BJ (cell line): Measurements from ENCODE around the gene PDCD5. TPM values are rescaled to one million over a fixed set of nuclear protein-coding genes. Genes with fewer than 3 reads are reported as not detected.

Experiments used
- CTCF ChIA-PET: fragments of 350-600 bp; formaldehyde crosslinking; extraction: SDS; loops from one replicate; lab custom pipeline; 2021; ENCODE audit warnings: antibody characterized with exemption, inconsistent platforms; lab: Yijun Ruan, JAX
- POLR2A ChIA-PET: fragments of 300-600 bp; sonication (Branson Sonifier 250); formaldehyde crosslinking; extraction: SDS; loops from one replicate; lab custom pipeline; 2021; ENCODE audit warnings: antibody characterized with exemption; lab: Charles Lee
- DNase-seq: peaks from one replicate; pipeline ENCODE4 v3.0.0-alpha.2; 2011; ENCODE audit warnings: low read depth
- H3K27me3 ChIP-seq: 2 replicates; pipeline ENCODE4 v1.6.0; 2011; ENCODE audit warnings: low read length; ENCODE audit not compliant: control insufficient read depth, insufficient read depth
- H3K36me3 ChIP-seq: 2 replicates; pipeline ENCODE4 v1.5.1; 2011; ENCODE audit warnings: low read length; ENCODE audit not compliant: control insufficient read depth, insufficient read depth
- H3K4me3 ChIP-seq: 2 replicates; pipeline ENCODE4 v1.5.1; 2011; ENCODE audit warnings: low read depth, mild to moderate bottlenecking, control low read depth, low read length
- polyA plus RNA-seq: library from polyadenylated mRNA; depleted of rRNA; stranded (reverse); fragments of >200 nt; gene quantifications from 2 replicates; pipeline ENCODE4 v1.2.3, GENCODE V29; 2011; rRNA removed
- small RNA-seq: library from RNA; depleted of rRNA; stranded (forward); fragments of <200 nt; gene quantifications from one replicate; pipeline ENCODE3, GENCODE V24; 2012; ENCODE audit warnings: low replicate concordance, low read depth; ENCODE audit not compliant: insufficient read length
- TF ChIP-seq, protein P1 (sequence below): IDR thresholded peaks from 2 replicates; pipeline ENCODE4 v1.5.1; 2011; ENCODE audit warnings: low read depth, mild to moderate bottlenecking, control low read depth, inconsistent platforms, low read length, moderate library complexity; ENCODE audit not compliant: insufficient read depth

Gene PDCD5
- polyA plus RNA-seq, 1 experiment, result 66.9 TPM

DNA sequence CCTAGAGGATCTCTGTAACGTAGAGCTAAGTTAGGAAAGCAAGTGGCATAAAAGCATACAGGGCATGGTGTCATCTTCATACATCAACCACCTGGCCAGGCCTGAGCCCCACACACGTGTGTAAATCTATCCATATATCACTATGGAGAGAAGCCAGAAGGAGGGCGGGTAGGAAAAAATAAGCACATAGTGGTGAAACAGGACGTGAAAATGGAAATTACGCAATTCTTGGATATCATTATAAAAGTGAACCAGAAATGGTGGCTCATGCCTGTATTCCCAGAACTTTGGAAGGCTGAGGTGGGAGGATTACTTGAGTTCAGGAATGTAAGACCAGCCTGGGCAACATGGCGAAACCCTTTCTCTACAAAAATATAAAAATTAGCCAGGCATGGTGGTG, 43.4 kb downstream of the PDCD5 start:
- Histone ChIP-seq H3K36me3 (peaks cover 28% of the 10 kb centered on the region), H3K27me3 (no peaks in the 10 kb centered on the region), H3K4me3 (no peak overlapping the region)
- TF ChIP-seq, protein P1, sequence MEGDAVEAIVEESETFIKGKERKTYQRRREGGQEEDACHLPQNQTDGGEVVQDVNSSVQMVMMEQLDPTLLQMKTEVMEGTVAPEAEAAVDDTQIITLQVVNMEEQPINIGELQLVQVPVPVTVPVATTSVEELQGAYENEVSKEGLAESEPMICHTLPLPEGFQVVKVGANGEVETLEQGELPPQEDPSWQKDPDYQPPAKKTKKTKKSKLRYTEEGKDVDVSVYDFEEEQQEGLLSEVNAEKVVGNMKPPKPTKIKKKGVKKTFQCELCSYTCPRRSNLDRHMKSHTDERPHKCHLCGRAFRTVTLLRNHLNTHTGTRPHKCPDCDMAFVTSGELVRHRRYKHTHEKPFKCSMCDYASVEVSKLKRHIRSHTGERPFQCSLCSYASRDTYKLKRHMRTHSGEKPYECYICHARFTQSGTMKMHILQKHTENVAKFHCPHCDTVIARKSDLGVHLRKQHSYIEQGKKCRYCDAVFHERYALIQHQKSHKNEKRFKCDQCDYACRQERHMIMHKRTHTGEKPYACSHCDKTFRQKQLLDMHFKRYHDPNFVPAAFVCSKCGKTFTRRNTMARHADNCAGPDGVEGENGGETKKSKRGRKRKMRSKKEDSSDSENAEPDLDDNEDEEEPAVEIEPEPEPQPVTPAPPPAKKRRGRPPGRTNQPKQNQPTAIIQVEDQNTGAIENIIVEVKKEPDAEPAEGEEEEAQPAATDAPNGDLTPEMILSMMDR, result no peak
- POLR2A ChIA-PET, result no interaction called here
- CTCF ChIA-PET, result no interaction called here
- DNase-seq, result no peak

DNA sequence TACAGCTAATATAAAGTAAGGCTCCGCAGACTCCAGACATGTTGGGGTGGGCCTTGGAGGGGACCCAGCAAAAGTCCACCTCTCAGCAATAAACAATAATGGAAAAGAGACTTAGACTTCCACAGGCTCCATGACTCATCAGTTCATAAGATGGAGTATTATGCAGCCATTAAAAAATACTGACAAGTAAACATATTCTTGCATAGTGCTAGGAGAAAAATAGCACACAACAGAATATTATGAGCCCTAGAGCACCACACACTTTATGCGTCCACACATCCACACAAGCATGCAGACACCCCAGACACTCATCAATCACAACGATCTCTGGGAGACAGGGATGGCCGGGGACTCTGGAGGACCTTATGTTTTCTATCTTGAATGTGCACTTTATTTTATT, 46.0 kb downstream of the PDCD5 start:
- no peaks in the 10 kb centered on the region for H3K27me3 ChIP-seq
- peaks cover 33% of the 10 kb centered on the region for H3K36me3 ChIP-seq
- H3K4me3 ChIP-seq, result no peak overlapping the region
- POLR2A ChIA-PET, result no interaction called here
- CTCF ChIA-PET, result no interaction called here
- no peak for DNase-seq
- TF ChIP-seq, protein P1, result no peak

DNA sequence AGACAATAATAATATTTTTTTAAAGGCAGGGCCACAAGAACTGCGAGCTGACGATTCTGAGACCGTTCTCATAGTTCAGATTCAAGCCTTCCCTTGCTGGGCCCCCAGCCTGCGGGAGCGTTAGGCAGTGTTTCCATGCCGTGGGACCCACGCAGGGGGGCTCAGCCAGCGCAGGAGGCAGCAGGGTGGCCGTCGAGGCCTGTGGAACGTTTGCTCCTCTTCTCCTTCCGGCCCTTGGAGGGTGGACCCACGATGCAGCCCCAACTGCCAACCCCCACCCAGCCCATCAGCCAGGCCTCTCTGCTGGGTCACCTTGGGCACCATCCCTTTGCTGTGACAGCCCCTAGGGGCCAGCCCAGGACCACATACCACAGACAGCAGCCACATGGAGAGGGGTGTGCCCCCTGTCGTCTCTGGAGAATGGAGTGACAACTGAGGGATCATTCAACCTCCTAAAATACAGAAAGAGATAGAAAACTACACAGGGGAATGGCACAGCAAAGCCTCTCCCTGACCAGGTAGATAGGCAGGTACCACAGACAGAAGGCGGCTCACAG, 46.8 kb downstream of the PDCD5 start:
- Histone ChIP-seq H3K27me3 (no peaks in the 10 kb centered on the region), H3K36me3 (peaks cover 29% of the 10 kb centered on the region), H3K4me3 (no peak overlapping the region)
- CTCF ChIA-PET, result no interaction called here
- POLR2A ChIA-PET, result no interaction called here
- TF ChIP-seq, protein P1, result no peak
- no peak for DNase-seq

DNA sequence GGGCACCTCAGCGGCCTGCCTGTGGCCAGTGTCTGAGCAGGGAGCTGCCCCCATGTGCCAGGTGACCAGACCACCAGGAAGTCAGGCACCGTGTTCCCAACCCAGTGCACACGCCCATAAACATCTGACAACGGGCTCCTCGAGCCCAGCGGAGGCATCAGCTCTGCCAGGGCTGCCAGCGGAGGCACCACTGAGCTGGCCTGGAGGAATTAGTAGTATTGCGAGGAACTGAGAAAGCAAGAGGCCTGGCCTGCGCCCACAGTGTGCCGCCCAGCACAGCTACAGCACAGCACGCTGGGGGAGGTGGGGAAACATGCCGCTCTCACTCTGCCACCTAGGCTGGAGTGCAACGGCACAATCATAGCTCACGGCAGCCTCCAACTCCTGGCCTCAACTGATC, 49.3 kb downstream of the PDCD5 start:
- DNase-seq, result no peak
- ChIA-PET POLR2A (no interaction called here), CTCF (no interaction called here)
- H3K27me3 ChIP-seq, result no peaks in the 10 kb centered on the region
- TF ChIP-seq, protein P1, result no peak
- peaks cover 24% of the 10 kb centered on the region for H3K36me3 ChIP-seq
- no peak overlapping the region for H3K4me3 ChIP-seq

DNA sequence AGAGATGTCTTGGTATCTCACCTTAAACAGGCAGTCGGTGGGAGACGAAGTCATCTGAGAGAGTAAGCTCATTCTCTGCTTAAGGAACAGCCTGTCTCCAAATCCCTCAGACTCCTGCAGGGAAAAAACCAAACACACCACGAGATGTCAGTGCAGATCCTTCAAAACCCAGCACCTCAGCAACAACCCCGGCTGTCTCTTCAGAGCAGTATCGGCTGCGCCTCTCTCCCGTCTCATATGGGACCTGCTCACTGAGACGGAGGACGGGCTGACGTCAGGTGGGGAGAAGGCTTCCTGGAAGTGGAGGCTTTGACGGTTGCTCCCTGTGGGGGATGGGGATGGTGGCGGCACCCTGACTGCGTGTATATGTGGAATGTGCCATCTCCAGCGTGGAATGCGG, 50.4 kb downstream of the PDCD5 start:
- peaks cover 24% of the 10 kb centered on the region for H3K36me3 ChIP-seq
- no peak overlapping the region for H3K4me3 ChIP-seq
- CTCF ChIA-PET, result no interaction called here
- POLR2A ChIA-PET, result no interaction called here
- H3K27me3 ChIP-seq, result no peaks in the 10 kb centered on the region
- TF ChIP-seq, protein P1, result no peak
- no peak for DNase-seq

Small RNA genes lying within 50 kb of the gene (small RNA-seq; reads per million reads assigned to genes)
- gene SNORA68B, result not detected

Other genes with a start within 250 kb of the PDCD5 start
- 6.7 and 11.5 TPM in 2 replicates for gene ZNF507, start 235.6 kb upstream of the PDCD5 start, polyA plus RNA-seq
- 17.9 and 31.9 TPM in 2 replicates for gene DPY19L3, start 175.4 kb upstream of the PDCD5 start, polyA plus RNA-seq
- gene ANKRD27, start 94.0 kb downstream of the PDCD5 start, polyA plus RNA-seq, result 25.7 and 27.1 TPM in 2 replicates
- gene RGS9BP, start 94.7 kb downstream of the PDCD5 start, polyA plus RNA-seq, result 0.11 and 0.12 TPM in 2 replicates
- gene NUDT19, start 110.6 kb downstream of the PDCD5 start, polyA plus RNA-seq, result 4.7 and 5.9 TPM in 2 replicates
- gene TDRD12, start 138.6 kb downstream of the PDCD5 start, polyA plus RNA-seq, result 0.04 TPM in 1 of 2 replicates, not detected in the other